ENCODE data around the gene CMTM6.

CMTM6 gene

GRCh38 chr3:32457971-32458471 lies 44.6 kb downstream of the CMTM6 start:
- TF ChIP-seq GATA2 (IDR thresholded peaks at IDR 0.05; ENCODE audit: low read depth, low read length) (no peak), GATA3 (IDR thresholded peaks at IDR 0.05; ENCODE audit: low read depth, low read length) (no peak)

GRCh38 chr3:32456429-32457130 lies 46.1 kb downstream of the CMTM6 start:
- TF ChIP-seq GATA2 (IDR thresholded peaks at IDR 0.05; ENCODE audit: low read depth, low read length) (no peak), GATA3 (IDR thresholded peaks at IDR 0.05; ENCODE audit: low read depth, low read length) (no peak)

GRCh38 chr3:32455609-32456428 lies 46.8 kb downstream of the CMTM6 start:
- no peak for TF ChIP-seq GATA3 (IDR thresholded peaks at IDR 0.05; ENCODE audit: low read depth, low read length)
- TF ChIP-seq GATA2 (IDR thresholded peaks at IDR 0.05; ENCODE audit: low read depth, low read length), result no peak

- TF ChIP-seq GATA2 (IDR thresholded peaks at IDR 0.05; ENCODE audit: low read depth, low read length) (no peak), GATA3 (IDR thresholded peaks at IDR 0.05; ENCODE audit: low read depth, low read length) (no peak)
Measured at GRCh38 chr3:32454731-32455608, 47.7 kb downstream of the CMTM6 start.

- TF ChIP-seq GATA3 (IDR thresholded peaks at IDR 0.05; ENCODE audit: low read depth, low read length) (no peak), GATA2 (IDR thresholded peaks at IDR 0.05; ENCODE audit: low read depth, low read length) (no peak)
Measured at GRCh38 chr3:32454111-32454510, 48.5 kb downstream of the CMTM6 start.

- TF ChIP-seq GATA3 (IDR thresholded peaks at IDR 0.05; ENCODE audit: low read depth, low read length) (no peak), GATA2 (IDR thresholded peaks at IDR 0.05; ENCODE audit: low read depth, low read length) (no peak)
Measured at GRCh38 chr3:32453346-32453745, 49.3 kb downstream of the CMTM6 start.

GRCh38 chr3:32452009-32452408 lies 50.6 kb downstream of the CMTM6 start:
- no peak for TF ChIP-seq GATA2 (IDR thresholded peaks at IDR 0.05; ENCODE audit: low read depth, low read length)

GRCh38 chr3:32450992-32451659 lies 51.5 kb downstream of the CMTM6 start:
- no peak for TF ChIP-seq GATA2 (IDR thresholded peaks at IDR 0.05; ENCODE audit: low read depth, low read length)
- TF ChIP-seq GATA3 (IDR thresholded peaks at IDR 0.05; ENCODE audit: low read depth, low read length), result no peak

GRCh38 chr3:32450426-32450825 lies 52.2 kb downstream of the CMTM6 start:
- TF ChIP-seq GATA2 (IDR thresholded peaks at IDR 0.05; ENCODE audit: low read depth, low read length), result no peak
- no peak for TF ChIP-seq GATA3 (IDR thresholded peaks at IDR 0.05; ENCODE audit: low read depth, low read length)

- no peak for TF ChIP-seq GATA3 (IDR thresholded peaks at IDR 0.05; ENCODE audit: low read depth, low read length)
- no peak for TF ChIP-seq GATA2 (IDR thresholded peaks at IDR 0.05; ENCODE audit: low read depth, low read length)
Measured at GRCh38 chr3:32449691-32450090, 53.0 kb downstream of the CMTM6 start.

GRCh38 chr3:32448686-32449474 lies 53.8 kb downstream of the CMTM6 start:
- no peak for TF ChIP-seq GATA3 (IDR thresholded peaks at IDR 0.05; ENCODE audit: low read depth, low read length)
- no peak for TF ChIP-seq GATA2 (IDR thresholded peaks at IDR 0.05; ENCODE audit: low read depth, low read length)

- TF ChIP-seq GATA2 (IDR thresholded peaks at IDR 0.05; ENCODE audit: low read depth, low read length) (no peak), GATA3 (IDR thresholded peaks at IDR 0.05; ENCODE audit: low read depth, low read length) (no peak)
Measured at GRCh38 chr3:32447865-32448400, 54.7 kb downstream of the CMTM6 start.

All from SH-SY5Y (cell line).